ENCODE data around the gene TTLL3. TPM values are rescaled to one million over a fixed set of nuclear protein-coding genes. Genes with fewer than 3 reads are reported as not detected.

TTLL3 gene
- total RNA-seq, 4 donors from 2014 or later: 42.4 to 594 (median 143) TPM

- H3K9me3 ChIP-seq: no peaks in the 10 kb centered on the region
- H3K4me3 ChIP-seq: no peak overlapping the region
- peak overlapping the region in 3 of 4 donors; percentile 63 to 84 (median 79) for H3K27ac ChIP-seq
- no peak for DNase-seq
- H3K4me1 ChIP-seq: peaks cover 0 to 24% (median 0%) of the 10 kb centered on the region in 4 donors
- no peaks in the 10 kb centered on the region for H3K27me3 ChIP-seq
- TF ChIP-seq CTCF (IDR thresholded peaks at IDR 0.05) (no peak), POLR2A (IDR thresholded peaks at IDR 0.05) (no peak)
- H3K36me3 ChIP-seq: no peaks in the 10 kb centered on the region
These were observed 73.9 kb downstream of the TTLL3 start for GRCh38 chr3:9883706-9884554.

- TF ChIP-seq POLR2A (IDR thresholded peaks at IDR 0.05) (peak in 1 of 2 donors; percentile 58), CTCF (IDR thresholded peaks at IDR 0.05) (peak in 3 of 6 experiments; percentile 13 to 42 (median 33))
- Histone ChIP-seq H3K9me3 (no peaks in the 10 kb centered on the region), H3K4me3 (no peak overlapping the region), H3K27ac (peak overlapping the region in 3 of 4 donors; percentile 63 to 84 (median 79)), H3K36me3 (no peaks in the 10 kb centered on the region), H3K4me1 (peaks cover 0 to 17% (median 0%) of the 10 kb centered on the region in 4 donors), H3K27me3 (no peaks in the 10 kb centered on the region)
- peak in 1 of 3 donors; percentile 77 for DNase-seq
These were observed 74.6 kb downstream of the TTLL3 start for GRCh38 chr3:9884555-9885165.

Other genes with a start within 250 kb of the TTLL3 start
- gene MTMR14, start 160.8 kb upstream of the TTLL3 start, total RNA-seq: 10 to 100 TPM; 37.1 to 41.7 (median 38.3) TPM
- gene CPNE9, start 106.4 kb upstream of the TTLL3 start, total RNA-seq: not detected
- gene BRPF1, start 78.5 kb upstream of the TTLL3 start, total RNA-seq: 10 to 100 TPM; 16.8 to 43.7 (median 25.6) TPM
- 100 to 1,000 TPM in 1 of 4 donors, 10 to 100 TPM in 3; 51.2 to 163 (median 74.1) TPM for gene OGG1, start 60.3 kb upstream of the TTLL3 start, total RNA-seq
- gene CAMK1, start 40.3 kb upstream of the TTLL3 start, total RNA-seq: 10 to 100 TPM in 2 of 4 donors, 1 to 10 TPM in 2; 5.6 to 51.2 (median 10.4) TPM
- 10 to 100 TPM; 38.0 to 63.6 (median 55.7) TPM for gene TADA3, start 17.8 kb upstream of the TTLL3 start, total RNA-seq
- gene ARPC4, start 17.2 kb upstream of the TTLL3 start, total RNA-seq: 100 to 1,000 TPM; 111 to 165 (median 135) TPM
- gene RPUSD3, start 33.7 kb downstream of the TTLL3 start, total RNA-seq: 10 to 100 TPM; 29.7 to 43.1 (median 38.5) TPM
- gene CIDEC, start 70.0 kb downstream of the TTLL3 start, total RNA-seq: 100 to 1,000 TPM in 3 of 4 donors, 10 to 100 TPM in 1; 27.2 to 510 (median 253) TPM
- 10 to 100 TPM; 23.9 to 46.5 (median 41.9) TPM for gene JAGN1, start 80.3 kb downstream of the TTLL3 start, total RNA-seq
- gene IL17RE, start 92.6 kb downstream of the TTLL3 start, total RNA-seq: 100 to 1,000 TPM in 2 of 4 donors, 10 to 100 TPM in 2; 11.6 to 160 (median 109) TPM
- 100 to 1,000 TPM in 3 of 4 donors, 10 to 100 TPM in 1; 22.3 to 125 (median 123) TPM for gene IL17RC, start 106.8 kb downstream of the TTLL3 start, total RNA-seq
- 10 to 100 TPM; 21.9 to 45.6 (median 34.4) TPM for gene CRELD1, start 123.6 kb downstream of the TTLL3 start, total RNA-seq
- gene PRRT3, start 142.1 kb downstream of the TTLL3 start, total RNA-seq: 10 to 100 TPM in 1 of 4 donors, 1 to 10 TPM in 3; 1.9 to 13.2 (median 3.6) TPM
- 10 to 100 TPM; 23.9 to 42.2 (median 32.8) TPM for gene EMC3, start 176.6 kb downstream of the TTLL3 start, total RNA-seq
- 10 to 100 TPM in 1 of 4 donors, 1 to 10 TPM in 3; 4.6 to 38.0 (median 7.7) TPM for gene FANCD2, start 216.2 kb downstream of the TTLL3 start, total RNA-seq

Measured in Peyer's patch (tissue), 4 donors.